Breast epithelium (tissue), 3 donors: ENCODE measurements around the gene ZNF382.

Experiments
- POLR2A ChIP-seq: fragments of 450-650 bp; IDR thresholded peaks from one replicate; pipeline ENCODE4 v1.6.1; 2016; ENCODE audit warnings: antibody characterized with exemption, mild to moderate bottlenecking, moderate library complexity
- POLR2AphosphoS5 ChIP-seq, 3 donors: sonication (generic); formaldehyde crosslinking; IDR thresholded peaks; one replicate each; pipeline ENCODE4 v1.6.1; 2017; ENCODE audit warnings: antibody characterized with exemption in 3 of 3
- TF ChIP-seq, protein P1 (sequence below), 3 donors: fragments of 450-650 bp; IDR thresholded peaks; one replicate each; pipeline ENCODE4 v1.5.1; 2016 to 2017; ENCODE audit warnings: antibody characterized with exemption in 3 of 3, mild to moderate bottlenecking in 3 of 3, moderate library complexity in 3 of 3

DNA sequence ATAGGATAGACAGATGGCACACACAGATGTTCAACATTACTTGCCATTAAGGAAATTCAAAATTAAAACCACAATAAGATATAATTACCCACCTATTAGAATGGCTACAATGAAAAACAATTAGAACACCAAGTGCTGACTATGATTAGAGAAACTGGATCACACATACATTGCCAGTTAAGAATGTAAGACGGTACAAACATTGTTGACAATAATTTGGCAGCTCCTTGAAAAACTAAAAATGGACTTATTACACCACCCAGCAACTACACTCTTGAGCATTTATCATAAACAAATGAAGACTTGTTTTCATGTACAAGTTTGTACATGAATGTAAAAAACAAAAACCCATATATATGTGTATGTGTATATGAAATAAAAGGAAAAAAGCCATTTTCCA lies 47.8 kb downstream of the ZNF382 start:
- TF ChIP-seq, protein P1, sequence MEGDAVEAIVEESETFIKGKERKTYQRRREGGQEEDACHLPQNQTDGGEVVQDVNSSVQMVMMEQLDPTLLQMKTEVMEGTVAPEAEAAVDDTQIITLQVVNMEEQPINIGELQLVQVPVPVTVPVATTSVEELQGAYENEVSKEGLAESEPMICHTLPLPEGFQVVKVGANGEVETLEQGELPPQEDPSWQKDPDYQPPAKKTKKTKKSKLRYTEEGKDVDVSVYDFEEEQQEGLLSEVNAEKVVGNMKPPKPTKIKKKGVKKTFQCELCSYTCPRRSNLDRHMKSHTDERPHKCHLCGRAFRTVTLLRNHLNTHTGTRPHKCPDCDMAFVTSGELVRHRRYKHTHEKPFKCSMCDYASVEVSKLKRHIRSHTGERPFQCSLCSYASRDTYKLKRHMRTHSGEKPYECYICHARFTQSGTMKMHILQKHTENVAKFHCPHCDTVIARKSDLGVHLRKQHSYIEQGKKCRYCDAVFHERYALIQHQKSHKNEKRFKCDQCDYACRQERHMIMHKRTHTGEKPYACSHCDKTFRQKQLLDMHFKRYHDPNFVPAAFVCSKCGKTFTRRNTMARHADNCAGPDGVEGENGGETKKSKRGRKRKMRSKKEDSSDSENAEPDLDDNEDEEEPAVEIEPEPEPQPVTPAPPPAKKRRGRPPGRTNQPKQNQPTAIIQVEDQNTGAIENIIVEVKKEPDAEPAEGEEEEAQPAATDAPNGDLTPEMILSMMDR (IDR thresholded peaks at IDR 0.05), result no peak
- TF ChIP-seq POLR2A (no peak), POLR2AphosphoS5 (IDR thresholded peaks at IDR 0.05) (no peak)
